ENCODE results near the gene ALK.
A peak's percentile ranks its signal among the peaks of the same experiment; 100 is the strongest.

Gene ALK

GRCh38 chr2:29305762-29306161 is 615.6 kb downstream of the ALK start:
- DNase-seq, result no peak

- no peak for DNase-seq
These were observed 616.9 kb downstream of the ALK start for GRCh38 chr2:29304399-29305060.

DNA sequence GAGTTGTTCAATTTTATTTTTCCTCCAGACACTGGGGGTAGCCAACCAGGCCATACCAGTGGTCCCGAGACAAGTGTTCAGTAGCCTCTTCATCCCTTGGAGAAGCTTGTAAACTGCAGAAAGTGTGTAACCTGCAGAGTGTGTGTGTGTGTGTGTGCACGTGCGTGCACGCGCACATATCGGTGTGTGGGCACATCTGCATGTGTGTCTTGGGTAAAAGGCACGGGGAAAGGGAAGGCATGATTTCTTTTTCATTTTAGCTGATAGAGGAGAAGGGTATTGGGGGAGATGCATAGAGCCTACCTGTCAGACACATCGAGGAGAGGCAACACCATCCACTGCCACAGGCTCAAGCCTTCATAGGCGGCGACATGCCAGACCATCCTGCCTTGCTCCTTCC is 624.8 kb downstream of the ALK start:
- DNase-seq, result no peak

GRCh38 chr2:29295845-29296244 is 625.5 kb downstream of the ALK start:
- peak in 1 of 2 experiments; percentile 2 for DNase-seq

DNA sequence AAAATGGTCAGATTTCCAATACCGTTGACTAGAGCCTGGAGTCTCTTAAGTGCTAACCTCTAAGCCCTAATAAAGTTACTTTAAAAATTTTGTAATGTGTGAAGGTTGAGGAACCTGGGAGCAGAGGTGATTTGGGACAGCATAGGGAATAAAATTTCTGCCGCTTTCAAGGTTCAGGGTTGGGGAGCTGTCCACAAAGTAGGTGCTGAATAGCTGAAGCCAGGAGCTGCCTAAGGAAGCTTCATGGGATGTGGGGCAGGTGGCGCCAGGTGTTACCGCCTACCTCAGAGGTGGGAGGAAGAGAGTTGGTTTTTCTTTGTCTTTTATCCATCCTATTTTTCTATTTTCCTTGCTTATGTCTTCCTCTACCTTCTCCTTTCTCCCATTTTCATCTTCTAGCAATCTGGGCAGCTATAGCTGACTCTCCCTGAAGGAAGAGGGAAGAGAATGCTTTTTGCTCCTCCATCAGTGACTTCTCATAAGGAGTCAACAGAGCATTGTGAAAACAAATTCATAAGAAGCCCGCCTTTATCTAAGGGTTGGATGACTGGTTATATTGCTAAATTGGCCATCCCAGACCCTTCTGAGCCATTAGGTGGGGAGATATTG is 627.5 kb downstream of the ALK start:
- DNase-seq, result no peak

DNA sequence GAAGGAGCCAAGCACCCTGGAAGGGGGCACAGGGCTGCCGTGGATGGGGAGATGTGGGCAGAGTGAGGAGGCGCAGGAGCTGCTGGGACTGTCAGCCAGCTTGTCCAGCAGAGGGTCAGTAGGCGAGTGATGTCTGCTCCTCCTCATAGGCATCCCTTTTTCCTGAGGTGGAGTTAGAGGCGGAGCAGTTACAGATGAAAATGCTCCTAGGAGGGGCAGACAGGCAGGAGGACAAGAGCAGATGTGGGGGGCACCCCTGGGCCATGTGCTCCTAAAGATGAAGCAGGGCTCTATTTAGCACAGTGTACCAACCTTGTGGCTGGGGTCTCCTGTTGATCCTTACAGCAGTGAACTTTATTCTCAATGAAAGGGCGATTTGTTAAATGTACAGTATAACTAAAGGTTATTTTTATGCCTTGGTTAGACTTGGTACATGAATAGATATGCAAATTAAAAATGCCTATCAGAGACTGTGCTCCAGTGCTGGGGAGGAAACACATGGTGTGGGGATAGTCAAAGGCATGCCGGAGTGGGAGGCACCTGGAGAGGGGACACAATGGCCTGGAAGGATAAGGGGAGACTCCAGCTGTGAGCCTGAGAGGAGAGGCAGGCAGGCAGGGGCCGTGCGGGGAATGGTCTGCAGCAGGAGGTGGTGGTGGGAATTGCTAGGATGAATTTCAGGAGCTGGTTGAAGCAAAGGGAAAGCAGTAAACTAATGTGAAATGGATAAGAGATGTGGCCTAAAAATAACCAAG is 630.9 kb downstream of the ALK start:
- no peak for DNase-seq

GRCh38 chr2:29284671-29285070 is 636.7 kb downstream of the ALK start:
- DNase-seq, result no peak

- DNase-seq, result no peak
These were observed 639.5 kb downstream of the ALK start for GRCh38 chr2:29281916-29282247.

- DNase-seq, result no peak
These were observed 640.1 kb downstream of the ALK start for GRCh38 chr2:29281086-29281915.

DNA sequence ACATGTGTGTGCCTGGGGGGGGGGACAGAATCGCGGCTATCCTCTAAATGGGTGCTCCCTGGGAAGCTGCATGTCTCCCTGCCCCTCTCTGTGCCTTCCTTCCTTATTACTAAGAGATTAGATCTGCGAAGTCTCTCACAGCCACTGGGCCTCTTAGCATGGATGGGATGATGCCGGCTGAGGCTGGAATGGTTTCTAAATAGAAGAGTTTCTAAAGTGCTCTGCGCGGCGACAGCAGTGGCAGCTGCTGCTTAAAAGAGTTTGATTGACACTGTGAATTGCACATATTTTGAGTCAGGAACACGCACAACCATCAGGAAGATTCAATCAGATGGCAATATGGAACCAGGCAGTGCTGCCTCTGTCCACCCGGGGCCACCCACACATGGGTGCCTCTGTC is 642.4 kb downstream of the ALK start:
- no peak for DNase-seq

GRCh38 chr2:29276151-29276550 is 645.2 kb downstream of the ALK start:
- no peak for DNase-seq

DNA sequence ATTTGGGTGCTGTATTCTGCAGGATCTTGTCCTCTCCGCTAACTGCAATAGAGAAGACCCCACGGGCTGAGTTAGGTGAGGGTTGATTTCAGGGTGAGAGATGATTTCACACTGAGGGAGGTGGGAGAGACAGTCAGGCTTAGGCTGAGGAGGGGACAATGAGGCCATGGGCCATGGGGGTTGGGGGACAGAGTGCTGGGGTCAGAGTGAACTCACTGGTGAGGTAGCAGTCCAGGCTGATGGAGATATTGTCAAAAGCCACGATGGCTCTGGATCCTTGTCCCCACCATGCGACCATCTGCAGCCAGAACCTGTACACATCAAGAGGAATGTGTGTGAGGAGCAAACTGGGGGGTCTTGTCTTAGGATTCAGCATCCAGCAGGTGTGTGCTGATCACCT is 646.2 kb downstream of the ALK start:
- DNase-seq, result no peak

DNA sequence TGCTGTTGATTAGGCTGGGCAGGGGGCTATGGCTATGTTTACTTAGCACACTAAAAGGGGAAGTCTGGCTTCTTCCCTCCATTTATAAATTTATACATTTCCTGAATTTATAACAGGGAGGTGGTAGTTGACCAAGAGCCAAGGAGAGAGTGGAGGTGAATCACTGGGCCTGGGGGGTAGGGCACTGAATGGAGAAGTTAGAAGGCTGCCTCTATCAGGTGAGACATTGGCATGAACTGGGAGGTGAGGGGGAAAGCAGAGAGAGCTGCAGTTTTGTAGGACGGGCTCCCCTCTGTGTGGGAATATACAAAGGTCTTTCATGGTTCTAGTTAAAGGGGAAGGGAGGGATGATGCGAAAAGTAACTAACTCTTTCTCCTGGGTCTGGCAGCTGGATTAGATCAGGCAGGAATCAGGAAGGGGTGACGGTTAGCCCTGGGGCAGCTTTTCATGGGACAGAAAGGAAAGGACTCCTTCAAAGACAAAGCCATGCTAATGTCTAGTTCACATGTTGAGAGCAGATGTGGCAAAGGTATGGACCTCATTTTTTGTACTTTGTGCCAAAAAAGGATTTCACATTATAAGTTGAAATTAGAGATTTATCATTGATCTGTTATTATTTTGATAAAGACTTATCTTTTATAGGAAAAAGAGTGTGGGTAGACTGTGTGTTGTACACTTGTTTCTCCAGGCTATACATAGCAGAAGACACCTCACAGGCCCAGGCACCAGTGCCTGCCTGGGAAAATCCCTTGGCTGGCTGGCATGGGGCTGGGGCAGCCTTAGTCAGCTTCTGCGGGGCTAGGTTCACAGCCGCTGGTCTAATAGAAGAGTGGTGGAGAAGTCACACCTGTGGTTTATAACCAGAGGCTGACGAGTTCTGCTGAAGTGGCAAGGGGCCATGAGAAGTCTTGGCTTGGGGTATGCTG is 647.4 kb downstream of the ALK start:
- no peak for DNase-seq

- no peak for DNase-seq
These were observed 648.2 kb downstream of the ALK start for GRCh38 chr2:29273004-29273684.

- DNase-seq, result no peak
These were observed 649.1 kb downstream of the ALK start for GRCh38 chr2:29272311-29272710.

- no peak for DNase-seq
These were observed 650.7 kb downstream of the ALK start for GRCh38 chr2:29270701-29271121.

- DNase-seq, result no peak
These were observed 651.6 kb downstream of the ALK start for GRCh38 chr2:29269765-29270109.

DNA sequence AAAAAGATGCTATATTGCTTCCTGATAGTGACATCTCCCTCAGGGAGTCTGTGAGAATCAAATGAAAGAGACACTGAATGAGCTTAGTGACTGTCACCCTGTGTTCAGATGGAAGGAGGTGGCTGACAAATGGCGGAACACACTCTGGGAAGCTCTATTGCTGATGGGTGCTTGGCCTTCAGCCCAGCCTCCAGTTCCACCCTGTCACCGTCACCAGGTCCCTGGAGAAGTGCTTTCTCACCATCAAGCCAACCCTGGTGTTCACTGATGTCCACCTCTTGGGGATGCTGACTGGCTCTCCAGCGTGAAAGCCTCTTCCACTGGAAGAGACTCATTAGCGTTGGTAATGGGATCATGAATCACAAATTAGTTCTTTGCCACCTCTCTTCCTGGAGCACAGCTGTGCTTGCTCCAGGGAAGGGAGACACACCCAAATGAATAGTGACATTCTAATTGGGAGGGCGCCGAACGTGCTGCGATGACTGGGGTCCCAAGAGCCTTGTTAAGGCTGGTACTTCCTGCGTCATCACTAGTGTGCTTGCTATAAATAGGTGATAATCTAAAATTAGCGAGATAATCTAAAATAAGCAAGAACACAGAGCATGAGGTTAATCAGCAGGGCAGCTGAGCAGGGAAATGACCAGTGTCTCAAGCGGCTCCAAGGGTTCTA is 652.2 kb downstream of the ALK start:
- DNase-seq, result no peak

DNA sequence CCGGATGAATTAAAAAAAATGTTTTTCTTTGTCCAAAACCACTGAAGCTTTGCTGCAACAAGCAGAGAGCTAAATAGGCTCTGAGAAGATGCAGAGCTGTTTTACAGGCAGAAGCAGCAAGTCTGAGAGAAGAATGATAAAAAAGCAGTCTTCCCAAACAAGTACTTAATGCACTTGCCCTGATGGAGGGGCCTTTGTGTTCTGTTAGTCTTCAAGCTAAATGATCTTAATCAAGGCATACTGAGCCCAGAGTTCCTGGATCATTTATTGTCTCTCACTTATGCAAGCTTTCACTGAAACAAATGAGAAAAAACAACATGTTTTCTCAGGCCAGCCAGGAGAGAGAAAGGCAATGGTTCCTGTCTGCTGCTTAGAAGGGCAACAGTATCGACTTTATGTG is 653.7 kb downstream of the ALK start:
- no peak for DNase-seq

- no peak for DNase-seq
These were observed 657.5 kb downstream of the ALK start for GRCh38 chr2:29263886-29264285.

DNA sequence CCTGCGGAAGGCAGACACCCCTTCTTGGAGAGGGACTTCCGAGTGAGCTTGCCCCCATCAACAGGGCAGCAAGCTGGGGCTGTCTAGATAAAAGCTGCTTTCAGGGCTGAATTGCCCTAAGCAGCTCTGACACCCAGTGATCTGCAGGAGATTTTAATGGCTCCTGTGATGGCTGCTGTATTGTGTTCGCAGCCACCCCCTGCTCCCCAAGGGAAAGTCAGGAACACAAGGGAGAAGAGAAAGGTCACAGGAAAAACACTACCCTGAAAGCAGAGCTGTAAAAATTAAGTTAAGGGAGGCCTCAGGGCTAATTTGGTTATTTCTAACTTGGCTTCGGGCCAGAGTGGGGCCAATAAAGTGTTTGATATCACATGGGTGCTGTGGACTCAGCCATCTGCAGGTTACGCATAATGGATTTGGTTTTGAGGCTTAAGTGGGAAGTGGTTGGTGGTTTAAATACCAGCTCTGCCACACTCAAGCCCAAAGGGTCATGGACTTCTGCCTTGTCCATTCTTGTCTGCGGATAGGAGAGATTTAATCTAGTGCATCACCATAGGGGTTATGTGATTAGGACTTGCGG is 658.6 kb downstream of the ALK start:
- no peak for DNase-seq

Measured in AML-193 (cell line).